Right lobe of liver (tissue), 6 donors: Measurements from ENCODE around the gene PTPN13. TPM values are rescaled to one million over a fixed set of nuclear protein-coding genes. Genes with fewer than 3 reads are reported as not detected.

Source experiments
- ATAC-seq, 4 donors: fragments of 200-7000 bp; cut with Tn5 transposase; one replicate each; pipeline ENCODE4 v1.9.1; 2020; ENCODE audit warnings: mild to moderate bottlenecking in 4 of 4, moderate library complexity in 4 of 4
- DNase-seq, 3 donors: peaks; one replicate each; pipeline ENCODE4 v3.0.0-alpha.2; 2020
- H3K27ac ChIP-seq, 3 donors: fragments of 200-600 bp; one replicate each; pipeline ENCODE4 v1.8.0; 2022
- H3K27me3 ChIP-seq, 2 donors: fragments of 200-600 bp; one replicate each; pipeline ENCODE4 v1.8.0; 2022
- H3K36me3 ChIP-seq, 4 donors: fragments of 200-600 bp; sonication (generic) in 1 of 4; one replicate each; pipeline versions ENCODE4 v1.5.1 to v1.8.0; 2017 to 2022; ENCODE audit warnings: control low read depth in 1 of 4
- H3K4me1 ChIP-seq, 4 donors: fragments of 200-600 bp; sonication (generic) in 1 of 4; one replicate each; pipeline versions ENCODE4 v1.5.1 to v1.8.0; 2017 to 2022; ENCODE audit warnings: control low read depth in 1 of 4
- H3K4me3 ChIP-seq, 3 donors: fragments of 200-600 bp; one replicate each; pipeline ENCODE4 v1.8.0; 2022
- H3K9me3 ChIP-seq, 4 donors: fragments of 200-600 bp; sonication (generic) in 1 of 4; one replicate each; pipeline versions ENCODE4 v1.5.1 to v1.8.0; 2017 to 2022; ENCODE audit warnings: control low read depth in 1 of 4
- POLR2A ChIP-seq: fragments of 450-650 bp; IDR thresholded peaks from one replicate; pipeline ENCODE4 v1.6.1; 2017; ENCODE audit warnings: antibody characterized with exemption, mild to moderate bottlenecking
- WGBS: methylation state at CpG from one replicate; pipeline ENCODE4 v1.1.6; 2018; ENCODE audit warnings: low coverage, low lambda C conversion rate; ENCODE audit not compliant: insufficient coverage; ENCODE audit errors: missing lambda C conversion rate; 5-methylcytosine and 5-hydroxymethylcytosine counted together
- intact Hi-C, 2 donors: fragments of 100-400 bp; cut with DNase I; formaldehyde crosslinking; loops; one replicate each; pipeline versions ENCODE4 v1.11.2 to v1.14.1; 2022
- total RNA-seq, 6 experiments: library from RNA; depleted of rRNA in 2 of 6; stranded (reverse); fragments of >200 nt in 2 of 6; fragmentation: NEBNext Ultra II Directional in 3 of 6; extraction: Animal tissue kit (Norgen Biotek cat#: 25700) in 3 of 6; gene quantifications; one replicate each; pipeline versions ENCODE4 v1.1.0 to v1.2.4, GENCODE V29; 2016 to 2023
- TF ChIP-seq, protein P1 (sequence below), 4 donors: fragments of 200-600 bp in 3 of 4; fragments of 450-650 bp in 1 of 4; IDR thresholded peaks; one replicate each; pipeline versions ENCODE4 v1.5.1 to v1.8.0; 2016 to 2022; ENCODE audit warnings: antibody characterized with exemption in 4 of 4, mild to moderate bottlenecking in 2 of 4
- donor health status: DM: no; HTN: yes; CAD: no.
- donor health status: DM: no; HTN: no; CAD: no.
- donor health status: DM: no; HTN: no; CAD: no.
- donor health status: DM: no; HTN: yes; CAD: no.
- donor health status: DM: no; HTN: yes; CAD: no.

The PTPN13 gene
- total RNA-seq, 6 experiments from 2014 or later: 0.73 to 2.2 (median 1.0) TPM

DNA sequence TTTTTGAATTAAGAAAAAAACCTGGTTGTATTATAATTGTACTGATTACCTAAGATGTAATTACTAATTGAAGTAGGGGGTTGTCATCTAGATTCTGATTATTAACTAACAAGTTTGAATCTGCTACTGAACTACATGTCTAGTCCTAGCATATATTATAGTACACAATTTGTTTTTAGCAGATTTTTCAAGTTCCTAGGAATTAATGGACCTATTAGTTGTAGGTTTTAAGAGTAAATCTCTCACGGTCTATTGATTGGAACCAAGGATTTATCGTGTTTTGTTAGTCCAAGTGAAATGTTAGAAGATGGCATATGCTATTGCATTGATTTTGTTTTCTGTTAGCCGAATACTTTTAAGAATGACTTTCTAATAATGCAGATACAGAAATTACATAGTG lies 20.8 kb downstream of the PTPN13 start:
- Histone ChIP-seq H3K36me3 (no peaks in the 10 kb centered on the region), H3K4me1 (no peaks in the 10 kb centered on the region), H3K4me3 (no peak overlapping the region), H3K27ac (no peak overlapping the region), H3K27me3 (no peaks in the 10 kb centered on the region), H3K9me3 (no peaks in the 10 kb centered on the region)
- intact Hi-C loops: no loop called here
- 69% methylated on average over 3 of the region's 3 CpGs for WGBS
- DNase-seq (no peak), ATAC-seq (no peak)
- no peak for TF ChIP-seq POLR2A
- TF ChIP-seq, protein P1, sequence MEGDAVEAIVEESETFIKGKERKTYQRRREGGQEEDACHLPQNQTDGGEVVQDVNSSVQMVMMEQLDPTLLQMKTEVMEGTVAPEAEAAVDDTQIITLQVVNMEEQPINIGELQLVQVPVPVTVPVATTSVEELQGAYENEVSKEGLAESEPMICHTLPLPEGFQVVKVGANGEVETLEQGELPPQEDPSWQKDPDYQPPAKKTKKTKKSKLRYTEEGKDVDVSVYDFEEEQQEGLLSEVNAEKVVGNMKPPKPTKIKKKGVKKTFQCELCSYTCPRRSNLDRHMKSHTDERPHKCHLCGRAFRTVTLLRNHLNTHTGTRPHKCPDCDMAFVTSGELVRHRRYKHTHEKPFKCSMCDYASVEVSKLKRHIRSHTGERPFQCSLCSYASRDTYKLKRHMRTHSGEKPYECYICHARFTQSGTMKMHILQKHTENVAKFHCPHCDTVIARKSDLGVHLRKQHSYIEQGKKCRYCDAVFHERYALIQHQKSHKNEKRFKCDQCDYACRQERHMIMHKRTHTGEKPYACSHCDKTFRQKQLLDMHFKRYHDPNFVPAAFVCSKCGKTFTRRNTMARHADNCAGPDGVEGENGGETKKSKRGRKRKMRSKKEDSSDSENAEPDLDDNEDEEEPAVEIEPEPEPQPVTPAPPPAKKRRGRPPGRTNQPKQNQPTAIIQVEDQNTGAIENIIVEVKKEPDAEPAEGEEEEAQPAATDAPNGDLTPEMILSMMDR (IDR thresholded peaks at IDR 0.05): no peak

DNA sequence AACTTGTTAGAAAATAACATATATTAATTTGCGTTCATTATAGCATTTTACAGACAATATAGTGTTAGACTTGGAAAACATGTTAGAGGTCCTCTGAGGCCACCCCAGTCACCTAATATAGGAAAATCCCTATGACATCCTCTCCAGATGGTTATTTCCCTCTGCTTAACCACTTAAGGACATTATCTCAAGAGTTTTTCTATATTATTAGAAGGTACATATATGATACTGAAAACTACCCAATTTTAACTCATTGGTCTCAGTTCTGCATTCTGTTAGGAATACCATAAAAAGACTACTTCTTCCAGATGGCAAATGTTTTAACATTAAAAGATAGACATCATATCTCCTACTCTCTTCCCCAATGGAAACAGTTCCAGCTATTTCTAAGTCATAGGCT lies 21.4 kb downstream of the PTPN13 start:
- intact Hi-C loops: no loop called here
- H3K27me3 ChIP-seq: no peaks in the 10 kb centered on the region
- 70% methylated on average over 1 of the region's 1 CpG for WGBS
- DNase-seq: no peak
- H3K9me3 ChIP-seq: no peaks in the 10 kb centered on the region
- TF ChIP-seq POLR2A: no peak
- TF ChIP-seq, protein P1 (IDR thresholded peaks at IDR 0.05): no peak
- H3K4me3 ChIP-seq: no peak overlapping the region
- ATAC-seq: no peak
- no peak overlapping the region for H3K27ac ChIP-seq
- no peaks in the 10 kb centered on the region for H3K4me1 ChIP-seq
- no peaks in the 10 kb centered on the region for H3K36me3 ChIP-seq

DNA sequence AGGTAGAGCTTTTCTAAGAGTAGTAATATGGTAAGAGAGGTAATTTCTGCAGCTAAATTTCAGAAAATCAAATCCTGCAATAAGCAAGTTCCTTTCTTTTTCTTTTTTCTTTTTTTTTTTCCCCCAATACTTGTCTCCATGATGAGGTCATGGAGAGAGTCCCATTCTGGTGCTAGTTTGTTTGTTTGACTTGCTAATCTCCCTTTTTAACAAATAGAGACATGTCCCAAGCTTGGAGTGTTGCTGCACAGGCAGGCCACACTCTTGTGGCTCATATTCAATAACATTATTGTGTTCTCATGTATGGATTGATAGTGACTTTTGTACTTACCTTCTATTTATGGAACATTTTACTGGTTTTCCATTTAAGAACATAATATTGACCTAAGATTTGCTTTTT lies 25.5 kb downstream of the PTPN13 start:
- no peaks in the 10 kb centered on the region for H3K36me3 ChIP-seq
- no peaks in the 10 kb centered on the region for H3K4me1 ChIP-seq
- TF ChIP-seq POLR2A: no peak
- H3K27me3 ChIP-seq: no peaks in the 10 kb centered on the region
- no peak overlapping the region for H3K27ac ChIP-seq
- ATAC-seq: no peak
- intact Hi-C loops: no loop called here
- no peaks in the 10 kb centered on the region for H3K9me3 ChIP-seq
- H3K4me3 ChIP-seq: no peak overlapping the region
- DNase-seq: no peak

DNA sequence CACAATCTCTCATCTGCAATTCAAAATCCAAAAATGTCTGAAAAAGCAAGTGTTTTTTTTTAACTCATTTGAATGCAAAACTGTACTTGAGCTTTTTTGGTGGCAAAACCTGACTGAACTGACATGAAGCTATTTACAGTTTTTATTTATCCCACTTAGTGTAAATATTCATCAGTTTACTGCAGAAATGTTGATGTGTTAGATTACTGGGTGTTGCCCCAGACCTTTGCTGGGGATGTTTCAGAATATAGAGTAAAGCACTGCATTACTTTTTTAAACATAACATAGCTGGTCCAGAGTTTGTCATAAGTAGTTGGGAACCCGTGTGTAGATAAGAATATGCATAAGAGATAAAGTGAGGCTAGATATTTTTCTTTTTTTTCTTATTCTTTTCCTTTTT lies 27.3 kb downstream of the PTPN13 start:
- DNase-seq: no peak

DNA sequence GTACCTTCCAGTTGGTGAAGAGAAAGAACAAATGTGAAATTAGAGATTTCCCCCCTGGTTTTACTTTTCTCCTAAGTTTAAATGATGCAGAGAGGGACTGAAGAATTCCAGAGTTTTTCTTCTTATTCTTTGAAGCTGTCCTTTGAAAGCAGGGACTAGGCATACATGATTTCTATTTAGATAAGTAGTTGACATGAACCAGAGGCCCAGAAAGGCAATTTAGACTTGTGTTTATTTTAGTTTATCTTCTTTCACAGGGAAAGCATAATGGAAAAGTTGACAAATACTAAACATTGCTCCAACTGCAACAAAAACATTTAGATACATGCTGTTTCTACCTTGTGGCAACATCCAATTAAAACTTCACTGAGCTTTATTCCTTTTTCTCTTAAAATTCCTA lies 32.0 kb downstream of the PTPN13 start:
- Histone ChIP-seq H3K36me3 (no peaks in the 10 kb centered on the region), H3K9me3 (no peaks in the 10 kb centered on the region), H3K27me3 (no peaks in the 10 kb centered on the region), H3K27ac (no peak overlapping the region), H3K4me1 (no peaks in the 10 kb centered on the region), H3K4me3 (no peak overlapping the region)
- intact Hi-C loops: no loop called here
- TF ChIP-seq, protein P1 (IDR thresholded peaks at IDR 0.05): no peak
- no peak for TF ChIP-seq POLR2A
- no peak for ATAC-seq
- DNase-seq: no peak

More for the DNA sequence above, 27.3 kb downstream of the PTPN13 start:
- no peaks in the 10 kb centered on the region for H3K36me3 ChIP-seq
- no peak for TF ChIP-seq POLR2A
- TF ChIP-seq, protein P1 (IDR thresholded peaks at IDR 0.05): no peak
- H3K9me3 ChIP-seq: no peaks in the 10 kb centered on the region
- H3K27me3 ChIP-seq: no peaks in the 10 kb centered on the region
- intact Hi-C loops: no loop called here
- WGBS: 11% methylated on average over 1 of the region's 1 CpG
- H3K27ac ChIP-seq: no peak overlapping the region
- H3K4me1 ChIP-seq: no peaks in the 10 kb centered on the region
- ATAC-seq: no peak
- no peak overlapping the region for H3K4me3 ChIP-seq
